Measurements from ENCODE around the gene NCOA3. TPM values are rescaled to one million over a fixed set of nuclear protein-coding genes. Genes with fewer than 3 reads are reported as not detected.

The NCOA3 gene
- total and polyA plus RNA-seq, 2 experiments from 2014 or later = 6.7 to 25.8 TPM

GRCh38 chr20:47670913-47671312 is 169.2 kb downstream of the NCOA3 start:
- no peaks in the 10 kb centered on the region for H3K9me3 Mint-ChIP-seq
- peaks cover 3% of the 10 kb centered on the region for H3K27me3 Mint-ChIP-seq (ENCODE audit: insufficient read depth, low read depth, poor library complexity)
- peaks cover 9% of the 10 kb centered on the region for H3K4me1 Mint-ChIP-seq
- ATAC-seq = no peak
- no peaks in the 10 kb centered on the region for H3K36me3 ChIP-seq (ENCODE audit: insufficient read depth)
- no peak overlapping the region for H3K27ac Mint-ChIP-seq
- DNase-seq (ENCODE audit: low spot score) = no peak
- no peak overlapping the region for H3K4me2 ChIP-seq
- H3K4me3 ChIP-seq = no peak overlapping the region
- no peaks in the 10 kb centered on the region for H3K9me2 ChIP-seq (ENCODE audit: insufficient read depth)
- no peak for TF ChIP-seq ZNF331 (CRISPR knock-in tag; IDR thresholded peaks at IDR 0.05; ENCODE audit: low read depth)
- TF ChIP-seq EZH2 (IDR thresholded peaks at IDR 0.05; ENCODE audit: low read depth, unreplicated experiment) = no peak
- no peak for TF ChIP-seq ZNF462 (CRISPR knock-in tag; IDR thresholded peaks at IDR 0.05)
- no peak for TF ChIP-seq POLR2AphosphoS5 (IDR thresholded peaks at IDR 0.05; ENCODE audit: low read depth)
- TF ChIP-seq ZNF114 (CRISPR knock-in tag; IDR thresholded peaks at IDR 0.05) = no peak
- no peak for TF ChIP-seq STAT1 (IDR thresholded peaks at IDR 0.05; ENCODE audit: unreplicated experiment)
- TF ChIP-seq REST (IDR thresholded peaks at IDR 0.05; ENCODE audit: unreplicated experiment) = no peak
- no peaks in the 10 kb centered on the region for H3K27me3 ChIP-seq (ENCODE audit: insufficient read depth)
- H4K20me1 ChIP-seq (replicated peaks; ENCODE audit: insufficient read depth) = no peaks in the 10 kb centered on the region; the same call in 1 of the 2 replicates
- no peak overlapping the region for H3K4me3 Mint-ChIP-seq
- H3K79me2 ChIP-seq (replicated peaks; ENCODE audit: insufficient read depth) = no peaks in the 10 kb centered on the region
- H3K4me1 ChIP-seq (ENCODE audit: insufficient read depth) = peaks cover 2% of the 10 kb centered on the region; the same call in 1 of the 2 replicates
- no peak overlapping the region for H2AFZ ChIP-seq
- no peak overlapping the region for H3K27ac ChIP-seq (ENCODE audit: low read depth)
- H3F3A ChIP-seq (replicated peaks; ENCODE audit: low read depth) = no peaks in the 10 kb centered on the region
- H3K36me3 Mint-ChIP-seq (ENCODE audit: low read depth) = no peaks in the 10 kb centered on the region; the same call in 2 of the 3 replicates

All from GM23338 (cell line).